Thymus (tissue), 11 donors: ENCODE results near the gene GTF3C4. TPM values are rescaled to one million over a fixed set of nuclear protein-coding genes. Genes with fewer than 3 reads are reported as not detected.

Experiments
- DNase-seq, 9 donors: peaks; one replicate each; pipeline ENCODE4 v3.0.0-alpha.2; 2013; ENCODE audit warnings: low spot score in 9 of 9, low read depth in 6 of 9, missing footprints in 1 of 9
- H3K27ac ChIP-seq, 2 donors: one replicate each; pipeline ENCODE4 v1.5.1; 2013; ENCODE audit warnings: control low read depth in 1 of 2, low read depth in 1 of 2, low read length in 1 of 2, mild to moderate bottlenecking in 1 of 2, moderate library complexity in 1 of 2
- H3K27me3 ChIP-seq, 2 donors: one replicate each; pipeline ENCODE4 v1.5.1; 2013; ENCODE audit warnings: low read length in 1 of 2; ENCODE audit not compliant: control insufficient read depth in 2 of 2, insufficient read depth in 1 of 2
- H3K36me3 ChIP-seq, 2 donors: one replicate each; pipeline ENCODE4 v1.5.1; 2013; ENCODE audit warnings: low read length in 1 of 2, mild to moderate bottlenecking in 1 of 2, moderate library complexity in 1 of 2; ENCODE audit not compliant: control insufficient read depth in 2 of 2, insufficient read depth in 2 of 2
- H3K4me1 ChIP-seq, 2 donors: one replicate each; pipeline ENCODE4 v1.5.1; 2013; ENCODE audit warnings: low read length in 2 of 2; ENCODE audit not compliant: control insufficient read depth in 2 of 2, insufficient read depth in 2 of 2
- H3K4me3 ChIP-seq, 2 donors: one replicate each; pipeline ENCODE4 v1.5.1; 2013; ENCODE audit warnings: low read length in 2 of 2, control low read depth in 1 of 2, mild to moderate bottlenecking in 1 of 2
- H3K9me3 ChIP-seq, 2 donors: one replicate each; pipeline ENCODE4 v1.5.1; 2013; ENCODE audit warnings: low read length in 1 of 2, mild to moderate bottlenecking in 1 of 2; ENCODE audit not compliant: control insufficient read depth in 2 of 2, insufficient read depth in 1 of 2
- WGBS: extraction: QIAGEN DNeasy Blood & Tissue Kit; methylation state at CpG from one replicate; pipeline ENCODE4 v1.1.7; 2013; 5-methylcytosine and 5-hydroxymethylcytosine counted together
- polyA plus RNA-seq: library from polyadenylated mRNA; stranded (reverse); fragments of 200-250 nt; gene quantifications from one replicate; pipeline ENCODE4 v1.2.3, GENCODE V29; 2013
- total RNA-seq: library from RNA; stranded (reverse); fragments of 120-200 nt; gene quantifications from one replicate; pipeline ENCODE4 v1.2.4, GENCODE V29; 2013
- donor health status: healthy.

Gene GTF3C4
- total and polyA plus RNA-seq, 2 donors = 4.7 to 9.2 TPM

DNA sequence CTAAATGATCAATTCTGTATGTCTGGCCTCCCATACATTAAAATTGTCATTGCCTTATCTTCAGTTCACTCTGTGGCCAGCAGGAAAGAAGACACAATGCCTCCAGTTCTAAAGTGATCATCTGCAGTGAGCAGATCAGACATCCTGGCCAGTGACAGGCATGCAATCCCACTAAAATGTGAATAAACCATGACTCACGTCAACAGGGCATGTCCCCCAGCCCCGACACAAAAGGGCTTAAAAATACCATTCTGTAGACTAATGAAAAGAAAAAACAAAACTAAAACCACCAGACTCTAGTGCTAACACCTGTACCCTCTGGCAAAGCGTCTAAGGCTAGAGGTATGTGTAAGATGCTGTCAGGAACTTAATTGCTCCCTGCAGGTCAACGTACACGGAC lies 39.0 kb upstream of the GTF3C4 start:
- Histone ChIP-seq H3K27me3 (no peaks in the 10 kb centered on the region), H3K27ac (no peak overlapping the region), H3K4me3 (no peak overlapping the region), H3K9me3 (no peaks in the 10 kb centered on the region), H3K4me1 (no peaks in the 10 kb centered on the region), H3K36me3 (peaks cover 25 to 30% of the 10 kb centered on the region in 2 donors)
- whole genome bisulfite sequencing = 94% methylated on average over 5 of the region's 5 CpGs
- no peak for DNase-seq

GRCh38 chr9:132631685-132632084 lies 38.6 kb upstream of the GTF3C4 start:
- H3K9me3 ChIP-seq = no peaks in the 10 kb centered on the region
- peaks cover 28 to 29% of the 10 kb centered on the region in 2 donors for H3K36me3 ChIP-seq
- no peak for DNase-seq
- H3K27ac ChIP-seq = no peak overlapping the region
- H3K4me3 ChIP-seq = no peak overlapping the region
- H3K4me1 ChIP-seq = peaks cover 0 to 3% of the 10 kb centered on the region in 2 donors
- H3K27me3 ChIP-seq = no peaks in the 10 kb centered on the region
- 97% methylated on average over 7 of the region's 7 CpGs for WGBS

- Histone ChIP-seq H3K9me3 (no peaks in the 10 kb centered on the region), H3K4me1 (peaks cover 0 to 4% of the 10 kb centered on the region in 2 donors), H3K4me3 (no peak overlapping the region), H3K27ac (no peak overlapping the region), H3K27me3 (no peaks in the 10 kb centered on the region), H3K36me3 (peaks cover 27 to 32% of the 10 kb centered on the region in 2 donors)
- 96% methylated on average over 7 of the region's 7 CpGs for WGBS
- no peak for DNase-seq
Measured at GRCh38 chr9:132632413-132633129, 37.7 kb upstream of the GTF3C4 start.

DNA sequence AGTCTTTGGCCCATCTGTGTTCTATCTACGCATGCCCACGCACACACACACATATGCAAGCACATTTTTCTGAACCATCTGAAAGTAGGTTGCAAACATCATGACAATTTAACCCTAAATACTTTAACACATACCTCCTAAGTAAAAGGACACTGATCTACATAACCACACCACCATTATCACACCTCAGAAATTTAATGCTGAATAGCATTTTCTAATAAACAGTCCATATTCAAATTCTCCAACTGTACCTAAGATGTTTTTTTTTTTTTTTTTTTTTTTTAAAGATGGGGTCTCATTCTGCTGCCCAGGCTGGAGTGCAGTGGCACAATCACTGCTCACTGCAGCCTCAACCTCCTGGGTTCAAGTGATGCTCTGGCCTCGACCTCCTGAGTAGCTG lies 35.9 kb upstream of the GTF3C4 start:
- Histone ChIP-seq H3K4me3 (no peak overlapping the region), H3K36me3 (peaks cover 20 to 29% of the 10 kb centered on the region in 2 donors), H3K27ac (no peak overlapping the region), H3K4me1 (peaks cover 0 to 4% of the 10 kb centered on the region in 2 donors), H3K27me3 (no peaks in the 10 kb centered on the region), H3K9me3 (no peaks in the 10 kb centered on the region)
- WGBS = 98% methylated on average over 3 of the region's 3 CpGs
- no peak for DNase-seq

DNA sequence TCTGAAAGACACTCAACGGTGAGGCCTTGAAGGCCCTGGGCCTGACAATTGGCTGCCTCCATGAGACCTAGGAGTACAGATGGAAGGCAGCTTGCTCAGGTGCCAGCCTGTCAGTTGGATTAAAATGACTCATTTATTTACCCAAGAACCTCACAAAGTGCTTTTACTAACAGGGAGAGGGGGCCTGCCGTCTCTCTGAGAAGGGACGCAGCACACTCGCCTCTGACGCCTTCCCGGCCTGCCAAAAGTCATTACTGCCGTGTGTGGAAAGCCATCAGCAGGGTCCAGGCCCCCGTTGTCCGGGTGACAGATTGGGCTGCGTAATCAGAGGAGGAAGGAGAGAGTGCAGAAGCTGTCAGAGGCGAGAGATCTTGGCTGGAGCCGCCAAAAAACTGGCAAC lies 32.9 kb upstream of the GTF3C4 start:
- H3K4me3 ChIP-seq = no peak overlapping the region
- no peak for DNase-seq
- H3K27ac ChIP-seq = no peak overlapping the region
- H3K36me3 ChIP-seq = peaks cover 7 to 37% of the 10 kb centered on the region in 2 donors
- H3K27me3 ChIP-seq = no peaks in the 10 kb centered on the region
- peaks cover 0 to 4% of the 10 kb centered on the region in 2 donors for H3K4me1 ChIP-seq
- 94% methylated on average over 12 of the region's 12 CpGs for WGBS
- H3K9me3 ChIP-seq = no peaks in the 10 kb centered on the region

GRCh38 chr9:132637801-132638200 lies 32.5 kb upstream of the GTF3C4 start:
- Histone ChIP-seq H3K4me3 (no peak overlapping the region), H3K9me3 (no peaks in the 10 kb centered on the region), H3K27ac (no peak overlapping the region), H3K27me3 (no peaks in the 10 kb centered on the region), H3K4me1 (peaks cover 0 to 4% of the 10 kb centered on the region in 2 donors), H3K36me3 (peaks cover 8 to 38% of the 10 kb centered on the region in 2 donors)
- DNase-seq = no peak
- WGBS = 96% methylated on average over 12 of the region's 12 CpGs

DNA sequence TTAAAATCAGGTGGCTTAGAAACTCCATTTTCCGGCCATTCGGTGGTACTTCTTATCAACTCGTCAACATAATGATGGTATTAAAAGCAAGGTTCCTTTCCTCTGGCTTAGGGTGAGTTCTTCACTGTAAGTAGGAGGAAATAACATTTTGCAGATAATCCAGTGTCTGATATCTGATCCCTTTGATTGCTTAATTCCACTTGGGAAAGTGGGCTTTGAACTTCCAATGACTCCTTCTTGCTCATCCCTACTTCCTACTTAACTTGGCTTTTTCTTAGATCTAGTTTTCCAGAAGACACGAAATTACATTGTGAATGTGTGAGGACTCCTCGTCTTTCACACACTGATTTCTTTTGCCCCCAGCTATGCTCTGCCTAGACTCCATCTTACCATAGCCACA lies 32.0 kb upstream of the GTF3C4 start:
- H3K4me3 ChIP-seq = no peak overlapping the region
- no peak overlapping the region for H3K27ac ChIP-seq
- DNase-seq = no peak
- whole genome bisulfite sequencing = 95% methylated on average over 5 of the region's 5 CpGs
- H3K27me3 ChIP-seq = no peaks in the 10 kb centered on the region
- peaks cover 0 to 4% of the 10 kb centered on the region in 2 donors for H3K4me1 ChIP-seq
- H3K36me3 ChIP-seq = peaks cover 13 to 43% of the 10 kb centered on the region in 2 donors
- no peaks in the 10 kb centered on the region for H3K9me3 ChIP-seq

- no peak overlapping the region for H3K4me3 ChIP-seq
- 98% methylated on average over 5 of the region's 5 CpGs for WGBS
- peaks cover 0 to 4% of the 10 kb centered on the region in 2 donors for H3K4me1 ChIP-seq
- peaks cover 18 to 52% of the 10 kb centered on the region in 2 donors for H3K36me3 ChIP-seq
- no peak overlapping the region for H3K27ac ChIP-seq
- no peaks in the 10 kb centered on the region for H3K9me3 ChIP-seq
- no peaks in the 10 kb centered on the region for H3K27me3 ChIP-seq
- DNase-seq = no peak
Measured at GRCh38 chr9:132639322-132639721, 30.9 kb upstream of the GTF3C4 start.

DNA sequence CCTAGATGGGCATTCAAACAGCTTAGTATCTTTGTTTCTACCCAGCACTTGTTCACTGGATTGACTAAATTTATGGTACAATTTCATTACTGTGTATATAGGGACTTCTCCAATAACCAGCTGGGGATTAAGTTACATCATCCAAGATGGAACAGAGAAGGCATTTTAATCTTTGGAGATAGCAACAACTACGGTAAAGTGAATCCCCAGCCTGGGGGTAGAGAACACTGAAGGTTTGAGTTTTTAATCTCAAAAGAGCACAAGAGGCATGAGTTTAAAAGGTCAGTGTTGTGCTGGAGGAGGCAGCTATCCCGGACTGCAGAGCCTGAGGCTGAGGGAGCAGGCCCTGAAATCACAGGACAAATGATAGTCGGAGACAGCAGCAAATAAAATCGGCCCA lies 29.0 kb upstream of the GTF3C4 start:
- Histone ChIP-seq H3K4me3 (no peak overlapping the region), H3K4me1 (peaks cover 0 to 4% of the 10 kb centered on the region in 2 donors), H3K9me3 (no peaks in the 10 kb centered on the region), H3K27me3 (no peaks in the 10 kb centered on the region), H3K36me3 (peaks cover 36 to 62% of the 10 kb centered on the region in 2 donors), H3K27ac (no peak overlapping the region)
- 96% methylated on average over 4 of the region's 4 CpGs for WGBS
- no peak for DNase-seq
